Neural progenitor cell (in vitro differentiated cells): ENCODE results near the gene PNPLA3.

Experiments
- EZH2 ChIP-seq: fragments of 200-600 bp; sonication (generic); IDR thresholded peaks from 2 replicates; pipeline ENCODE4 v1.6.1; 2017; ENCODE audit warnings: antibody characterized with exemption, mild to moderate bottlenecking, moderate library complexity
- TF ChIP-seq, protein P1 (sequence below): fragments of 200-600 bp; sonication (generic); IDR thresholded peaks from 2 replicates; pipeline ENCODE4 v1.5.1; 2017; ENCODE audit warnings: antibody characterized with exemption, mild to moderate bottlenecking

DNA sequence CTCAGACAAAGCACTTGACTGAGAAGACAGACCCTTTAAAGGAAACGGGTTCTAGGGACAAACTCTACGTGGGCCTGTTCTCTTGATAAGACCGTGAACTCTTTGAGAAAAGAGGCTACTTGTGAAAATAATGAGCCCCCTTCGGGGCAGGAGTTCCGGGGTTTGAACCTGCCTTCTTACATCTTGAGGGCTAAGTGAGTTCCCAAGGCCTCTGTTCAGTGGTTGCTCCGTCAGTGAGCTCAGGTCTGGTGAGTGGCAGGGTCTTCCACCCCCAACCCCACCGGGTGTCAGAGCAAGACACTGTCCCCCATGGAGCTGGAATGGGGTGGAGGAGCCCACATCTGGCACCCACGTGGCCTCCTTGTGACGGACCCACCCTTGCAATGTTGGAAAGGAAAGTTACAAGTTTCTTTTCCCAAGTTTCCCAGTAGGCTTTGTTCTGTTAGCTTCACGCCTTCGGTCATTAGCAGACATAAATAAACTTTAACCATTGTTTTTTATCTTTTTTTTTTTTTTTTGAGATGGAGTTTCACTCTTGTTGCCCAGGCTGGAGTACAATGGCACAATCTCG, 25.3 kb downstream of the PNPLA3 start:
- TF ChIP-seq, protein P1, sequence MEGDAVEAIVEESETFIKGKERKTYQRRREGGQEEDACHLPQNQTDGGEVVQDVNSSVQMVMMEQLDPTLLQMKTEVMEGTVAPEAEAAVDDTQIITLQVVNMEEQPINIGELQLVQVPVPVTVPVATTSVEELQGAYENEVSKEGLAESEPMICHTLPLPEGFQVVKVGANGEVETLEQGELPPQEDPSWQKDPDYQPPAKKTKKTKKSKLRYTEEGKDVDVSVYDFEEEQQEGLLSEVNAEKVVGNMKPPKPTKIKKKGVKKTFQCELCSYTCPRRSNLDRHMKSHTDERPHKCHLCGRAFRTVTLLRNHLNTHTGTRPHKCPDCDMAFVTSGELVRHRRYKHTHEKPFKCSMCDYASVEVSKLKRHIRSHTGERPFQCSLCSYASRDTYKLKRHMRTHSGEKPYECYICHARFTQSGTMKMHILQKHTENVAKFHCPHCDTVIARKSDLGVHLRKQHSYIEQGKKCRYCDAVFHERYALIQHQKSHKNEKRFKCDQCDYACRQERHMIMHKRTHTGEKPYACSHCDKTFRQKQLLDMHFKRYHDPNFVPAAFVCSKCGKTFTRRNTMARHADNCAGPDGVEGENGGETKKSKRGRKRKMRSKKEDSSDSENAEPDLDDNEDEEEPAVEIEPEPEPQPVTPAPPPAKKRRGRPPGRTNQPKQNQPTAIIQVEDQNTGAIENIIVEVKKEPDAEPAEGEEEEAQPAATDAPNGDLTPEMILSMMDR = no peak
- TF ChIP-seq EZH2 = no peak
